B cell (primary cell): Measurements from ENCODE around the gene IL4. TPM values are rescaled to one million over a fixed set of nuclear protein-coding genes. Genes with fewer than 3 reads are reported as not detected.

ENCODE experiments used
- ATAC-seq: fragments of 200-7000 bp; cut with Tn5 transposase; one replicate; pipeline ENCODE4 v1.10.0; 2021; ENCODE audit warnings: low read depth, mild to moderate bottlenecking, moderate number of reproducible peaks, moderate library complexity
- CTCF ChIA-PET: fragments of 350-600 bp; sonication (Branson Sonifier 250); formaldehyde crosslinking; loops from one replicate; lab custom pipeline; 2021; ENCODE audit warnings: antibody characterized with exemption, inconsistent platforms; lab: Charles Lee
- POLR2A ChIA-PET: fragments of 350-600 bp; sonication (Branson Sonifier 250); formaldehyde crosslinking; loops from one replicate; lab custom pipeline; 2021; ENCODE audit warnings: antibody characterized with exemption; lab: Charles Lee
- DNase-seq: peaks from one replicate; pipeline ENCODE4 v3.0.0; 2013
- H2AFZ ChIP-seq: 2 replicates; pipeline ENCODE4 v1.6.1; 2012; ENCODE audit warnings: mild to moderate bottlenecking, low read depth, low read length; ENCODE audit not compliant: insufficient read depth, poor library complexity, severe bottlenecking
- H3K27ac ChIP-seq, 2 donors: 1 replicate in 1 of 2; 2 replicates in 1 of 2; pipeline ENCODE4 v1.5.1; 2012 to 2013; ENCODE audit warnings: low read length in 2 of 2, mild to moderate bottlenecking in 2 of 2, moderate library complexity in 1 of 2
- H3K27me3 ChIP-seq, 4 experiments: fragments of 200-600 bp in 1 of 4; sonication (generic) in 1 of 4; replicated peaks in 1 of 4; 1 replicate in 2 of 4; 2 replicates in 2 of 4; pipeline versions ENCODE4 v1.6.1 to v1.7.0; 2013 to 2016; ENCODE audit warnings: low read length in 3 of 4, mild to moderate bottlenecking in 2 of 4, mixed read lengths in 1 of 4, moderate library complexity in 1 of 4; ENCODE audit not compliant: insufficient read depth in 4 of 4, control insufficient read depth in 3 of 4; ENCODE audit errors: control extremely low read depth in 1 of 4
- H3K36me3 ChIP-seq, 2 experiments: replicated peaks in 1 of 2; 1 replicate in 1 of 2; 2 replicates in 1 of 2; pipeline versions ENCODE4 v1.6.1 to v1.7.1; 2013; ENCODE audit warnings: low read length in 1 of 2; ENCODE audit not compliant: insufficient read depth in 2 of 2, control insufficient read depth in 1 of 2; ENCODE audit errors: control extremely low read depth in 1 of 2, extremely low read depth in 1 of 2
- H3K4me1 ChIP-seq, 2 donors: fragments of 200-600 bp in 1 of 2; sonication (generic) in 1 of 2; 1 replicate in 1 of 2; 2 replicates in 1 of 2; pipeline versions ENCODE4 v1.5.1 to v1.6.1; 2013 to 2017; ENCODE audit warnings: low read length in 2 of 2; ENCODE audit not compliant: control insufficient read depth in 2 of 2, insufficient read depth in 2 of 2
- H3K4me2 ChIP-seq: replicated peaks from 2 replicates; pipeline ENCODE3; 2012; ENCODE audit warnings: mild to moderate bottlenecking, low read depth, low read length; ENCODE audit not compliant: poor library complexity, severe bottlenecking
- H3K4me3 ChIP-seq, 5 experiments: fragments of 200-600 bp in 1 of 5; sonication (generic) in 1 of 5; 1 replicate in 3 of 5; 2 replicates in 2 of 5; pipeline versions ENCODE4 v1.5.1 to v1.7.0; 2011 to 2016; ENCODE audit warnings: low read length in 4 of 5, mild to moderate bottlenecking in 4 of 5, low read depth in 2 of 5, control low read depth in 1 of 5, moderate library complexity in 1 of 5; ENCODE audit not compliant: insufficient read depth in 1 of 5; ENCODE audit errors: control extremely low read depth in 1 of 5, extremely low read depth in 1 of 5
- H3K79me2 ChIP-seq: fragments of 200-600 bp; sonication (generic); one replicate; pipeline ENCODE4 v1.6.0; 2016; ENCODE audit warnings: low read length; ENCODE audit not compliant: control insufficient read depth, insufficient read depth
- H3K9ac ChIP-seq: fragments of 200-600 bp; sonication (generic); 2 replicates; pipeline ENCODE4 v1.6.1; 2017; ENCODE audit warnings: mild to moderate bottlenecking, low read length, moderate library complexity
- H3K9me3 ChIP-seq, 3 donors: one replicate each; pipeline versions ENCODE4 v1.6.1 to v1.7.1; 2013; ENCODE audit warnings: low read length in 2 of 3; ENCODE audit not compliant: control insufficient read depth in 2 of 3, insufficient read depth in 1 of 3; ENCODE audit errors: control extremely low read depth in 1 of 3
- H4K20me1 ChIP-seq: 2 replicates; pipeline ENCODE4 v1.6.0; 2012; ENCODE audit warnings: mild to moderate bottlenecking, low read length; ENCODE audit not compliant: insufficient read depth, control insufficient read depth, poor library complexity, severe bottlenecking
- H3K27ac Mint-ChIP-seq: one replicate; pipeline ENCODE4 v1.8.0; 2021; ENCODE audit warnings: mixed read lengths
- H3K27me3 Mint-ChIP-seq: one replicate; pipeline ENCODE4 v1.8.0; 2021; ENCODE audit warnings: mixed read lengths
- H3K4me1 Mint-ChIP-seq: one replicate; pipeline ENCODE4 v1.8.0; 2021; ENCODE audit warnings: mixed read lengths
- H3K4me3 Mint-ChIP-seq: one replicate; pipeline ENCODE4 v1.8.0; 2021; ENCODE audit warnings: mixed read lengths
- H3K9me3 Mint-ChIP-seq: one replicate; pipeline ENCODE4 v1.8.0; 2022; ENCODE audit warnings: mixed read lengths; ENCODE audit not compliant: insufficient read depth
- CTCF ChIP-seq: fragments of 200-600 bp; IDR thresholded peaks from one replicate; pipeline ENCODE4 v1.8.0; 2022; ENCODE audit warnings: antibody characterized with exemption, mild to moderate bottlenecking
- EZH2 ChIP-seq: IDR thresholded peaks from 2 replicates; pipeline ENCODE4 v1.6.1; 2012; ENCODE audit warnings: borderline replicate concordance, low read depth, mild to moderate bottlenecking, moderate library complexity, low read length; ENCODE audit not compliant: insufficient read depth, poor library complexity, severe bottlenecking
- WGBS: methylation state at CpG from one replicate; pipeline ENCODE4 v1.1.5; 2013; ENCODE audit warnings: missing lambda C conversion rate; ENCODE audit not compliant: insufficient coverage; 5-methylcytosine and 5-hydroxymethylcytosine counted together
- intact Hi-C: fragments of 100-400 bp; cut with micrococcal nuclease; formaldehyde crosslinking; loops from one replicate; pipeline ENCODE4 v1.10.0; 2022
- polyA plus RNA-seq: library from polyadenylated mRNA; depleted of rRNA; stranded (reverse); fragments of >200 nt; gene quantifications from 2 replicates; pipeline ENCODE4 v1.2.3, GENCODE V29; 2012
- total RNA-seq, 2 donors: library from RNA; stranded (reverse); fragments of 120-200 nt in 1 of 2; gene quantifications; 1 replicate in 1 of 2; 2 replicates in 1 of 2; pipeline versions ENCODE4 v1.2.3 to v1.2.4, GENCODE V29; 2013 to 2022

IL4 gene
- total and polyA plus RNA-seq, 2 donors (not counting 1 experiment from before 2014, with no cell fraction given) = not detected

- Mint-ChIP-seq H3K9me3 (peaks cover 7% of the 10 kb centered on the region), H3K27ac (no peak overlapping the region), H3K27me3 (no peaks in the 10 kb centered on the region), H3K4me1 (no peaks in the 10 kb centered on the region), H3K4me3 (no peak overlapping the region)
- Histone ChIP-seq H3K36me3 (peaks cover 10 to 33% of the 10 kb centered on the region in 2 experiments), H3K79me2 (no peaks in the 10 kb centered on the region), H4K20me1 (no peaks in the 10 kb centered on the region), H2AFZ (no peak overlapping the region), H3K27me3 (no peaks in the 10 kb centered on the region), H3K4me1 (no peaks in the 10 kb centered on the region), H3K4me3 (no peak overlapping the region), H3K4me2 (no peak overlapping the region), H3K9me3 (peaks cover 0 to 16% (median 11%) of the 10 kb centered on the region in 3 donors), H3K9ac (no peak overlapping the region), H3K27ac (no peak overlapping the region)
- CTCF ChIA-PET = no interaction called here
- POLR2A ChIA-PET = no interaction called here
- no peak for TF ChIP-seq EZH2
- TF ChIP-seq CTCF = no peak
- DNase-seq (no peak), ATAC-seq (no peak)
- intact Hi-C loops = no loop called here
Observed at GRCh38 chr5:132644177-132644576, 29.6 kb upstream of the IL4 start.

DNA sequence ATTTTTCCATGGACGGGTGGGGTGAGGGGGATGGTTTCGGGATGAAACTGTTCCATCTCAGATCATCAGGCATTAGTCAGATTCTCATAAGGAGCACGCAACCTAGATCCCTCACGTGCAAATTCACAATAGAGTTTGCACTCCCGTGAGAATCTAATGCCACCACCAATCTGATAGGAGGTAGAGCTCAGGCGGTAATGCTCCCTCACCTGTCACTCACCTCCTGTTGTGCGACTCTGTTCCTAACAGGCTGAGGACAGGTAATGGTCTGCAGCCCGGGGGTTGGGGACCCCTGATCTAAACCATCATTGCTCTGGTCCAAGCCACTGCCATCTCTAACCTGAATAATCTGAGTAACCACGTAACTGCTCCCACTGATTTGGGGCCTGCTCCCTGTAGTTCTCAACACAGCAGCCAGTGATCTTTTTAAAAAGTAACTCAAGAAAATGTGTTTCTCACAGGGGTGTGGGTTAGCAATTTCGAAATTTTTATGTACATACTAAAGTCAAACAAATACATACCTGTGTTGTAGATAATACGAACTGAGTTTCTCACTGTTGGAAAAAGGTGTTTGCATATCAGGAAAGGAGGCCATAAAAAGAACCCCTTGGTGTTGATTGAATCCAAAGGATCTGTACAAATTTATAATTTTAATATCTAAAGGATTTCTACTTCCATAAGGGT lies 27.1 kb upstream of the IL4 start:
- TF ChIP-seq EZH2 (no peak), CTCF (no peak)
- Mint-ChIP-seq H3K9me3 (peaks cover 9% of the 10 kb centered on the region), H3K4me1 (no peaks in the 10 kb centered on the region), H3K4me3 (no peak overlapping the region), H3K27ac (no peak overlapping the region), H3K27me3 (peaks cover under 1% of the 10 kb centered on the region)
- Histone ChIP-seq H3K27me3 (no peaks in the 10 kb centered on the region), H3K4me2 (no peak overlapping the region), H3K36me3 (peaks cover 2 to 13% of the 10 kb centered on the region in 2 experiments), H3K9me3 (peaks cover 0 to 17% (median 16%) of the 10 kb centered on the region in 3 donors), H4K20me1 (no peaks in the 10 kb centered on the region), H2AFZ (no peak overlapping the region), H3K4me3 (no peak overlapping the region), H3K79me2 (no peaks in the 10 kb centered on the region), H3K9ac (no peak overlapping the region), H3K27ac (no peak overlapping the region), H3K4me1 (no peaks in the 10 kb centered on the region)
- no peak for DNase-seq
- POLR2A ChIA-PET = interaction anchor here (0.6 kb wide), 1 partner anchor 37 kb away, joined by 7 read pairs; no protein-coding TSS in a partner anchor
- intact Hi-C loops = no loop called here
- WGBS = 97% methylated on average over 7 of the region's 11 CpGs
- CTCF ChIA-PET = no interaction called here
- ATAC-seq = no peak
